ENCODE data around the gene HOXB1.

HOXB1 gene

GRCh38 chr17:48545022-48545375 is 14.2 kb upstream of the HOXB1 start, which contains the start of gene HOXB2:
Gene HOXB2, minus strand, starts transcription at chr17:48545109. Its CDS starts 198 bp downstream, at chr17:48544911.
- Histone ChIP-seq H3K9me3 (ENCODE audit: low read length) (no peaks in the 10 kb centered on the region), H3K9ac (ENCODE audit: low read length) (no peak within 1 kb of the TSS), H3K36me3 (ENCODE audit: insufficient read depth, low read length) (no peaks in the 10 kb centered on the region), H3K4me3 (ENCODE audit: low read depth, low read length, poor library complexity, severe bottlenecking) (no peak within 1 kb of the TSS), H3K27me3 (ENCODE audit: insufficient read depth, low read length) (no peaks in the 10 kb centered on the region), H3K79me2 (ENCODE audit: insufficient read depth, low read length) (no peaks in the 10 kb centered on the region), H3F3A (ENCODE audit: insufficient read depth, low read length) (no peaks in the 10 kb centered on the region), H3K27ac (ENCODE audit: low read depth, low read length, poor library complexity, severe bottlenecking) (no peak within 1 kb of the TSS), H2AFZ (ENCODE audit: low read length) (no peak within 1 kb of the TSS), H4K20me1 (ENCODE audit: insufficient read depth, low read length) (no peaks in the 10 kb centered on the region), H3K4me1 (ENCODE audit: insufficient read depth, low read length, severe bottlenecking) (no peaks in the 10 kb centered on the region), H3K9me2 (ENCODE audit: low read depth, low read length) (no peaks in the 10 kb centered on the region), H3K4me2 (ENCODE audit: low read length) (no peak within 1 kb of the TSS)
- no peak for TF ChIP-seq CTCF (IDR thresholded peaks at IDR 0.05; ENCODE audit: low read length)
- TF ChIP-seq EZH2 (IDR thresholded peaks at IDR 0.05; ENCODE audit: borderline replicate concordance, low read length): no peak

- no peaks in the 10 kb centered on the region for H3K27me3 ChIP-seq (ENCODE audit: insufficient read depth, low read length)
- no peaks in the 10 kb centered on the region for H3F3A ChIP-seq (ENCODE audit: insufficient read depth, low read length)
- H3K9me3 ChIP-seq (ENCODE audit: low read length): no peaks in the 10 kb centered on the region
- H3K27ac ChIP-seq (ENCODE audit: low read depth, low read length, poor library complexity, severe bottlenecking): no peak overlapping the region
- no peaks in the 10 kb centered on the region for H3K9me2 ChIP-seq (ENCODE audit: low read depth, low read length)
- no peaks in the 10 kb centered on the region for H3K36me3 ChIP-seq (ENCODE audit: insufficient read depth, low read length)
- no peaks in the 10 kb centered on the region for H3K79me2 ChIP-seq (ENCODE audit: insufficient read depth, low read length)
- no peak for TF ChIP-seq CTCF (IDR thresholded peaks at IDR 0.05; ENCODE audit: low read length)
- TF ChIP-seq EZH2 (IDR thresholded peaks at IDR 0.05; ENCODE audit: borderline replicate concordance, low read length): no peak
- no peaks in the 10 kb centered on the region for H3K4me1 ChIP-seq (ENCODE audit: insufficient read depth, low read length, severe bottlenecking)
- H2AFZ ChIP-seq (ENCODE audit: low read length): no peak overlapping the region
- H3K9ac ChIP-seq (ENCODE audit: low read length): no peak overlapping the region
- H3K4me2 ChIP-seq (ENCODE audit: low read length): no peak overlapping the region
- H4K20me1 ChIP-seq (ENCODE audit: insufficient read depth, low read length): no peaks in the 10 kb centered on the region
- no peak overlapping the region for H3K4me3 ChIP-seq (ENCODE audit: low read depth, low read length, poor library complexity, severe bottlenecking)
These were observed 13.7 kb upstream of the HOXB1 start for GRCh38 chr17:48544349-48545021.

GRCh38 chr17:48543854-48544348 is 13.1 kb upstream of the HOXB1 start:
- Histone ChIP-seq H2AFZ (ENCODE audit: low read length) (no peak overlapping the region), H3K27ac (ENCODE audit: low read depth, low read length, poor library complexity, severe bottlenecking) (no peak overlapping the region), H3K4me3 (ENCODE audit: low read depth, low read length, poor library complexity, severe bottlenecking) (no peak overlapping the region), H3K27me3 (ENCODE audit: insufficient read depth, low read length) (no peaks in the 10 kb centered on the region), H3K9ac (ENCODE audit: low read length) (no peak overlapping the region), H3K36me3 (ENCODE audit: insufficient read depth, low read length) (no peaks in the 10 kb centered on the region), H3K4me2 (ENCODE audit: low read length) (no peak overlapping the region), H3F3A (ENCODE audit: insufficient read depth, low read length) (no peaks in the 10 kb centered on the region), H3K9me3 (ENCODE audit: low read length) (no peaks in the 10 kb centered on the region), H3K9me2 (ENCODE audit: low read depth, low read length) (no peaks in the 10 kb centered on the region), H3K4me1 (ENCODE audit: insufficient read depth, low read length, severe bottlenecking) (no peaks in the 10 kb centered on the region), H3K79me2 (ENCODE audit: insufficient read depth, low read length) (no peaks in the 10 kb centered on the region), H4K20me1 (ENCODE audit: insufficient read depth, low read length) (no peaks in the 10 kb centered on the region)
- TF ChIP-seq EZH2 (IDR thresholded peaks at IDR 0.05; ENCODE audit: borderline replicate concordance, low read length) (no peak), CTCF (IDR thresholded peaks at IDR 0.05; ENCODE audit: low read length) (no peak)
